ENCODE measurements around the gene UNC5A.

Gene UNC5A

DNA sequence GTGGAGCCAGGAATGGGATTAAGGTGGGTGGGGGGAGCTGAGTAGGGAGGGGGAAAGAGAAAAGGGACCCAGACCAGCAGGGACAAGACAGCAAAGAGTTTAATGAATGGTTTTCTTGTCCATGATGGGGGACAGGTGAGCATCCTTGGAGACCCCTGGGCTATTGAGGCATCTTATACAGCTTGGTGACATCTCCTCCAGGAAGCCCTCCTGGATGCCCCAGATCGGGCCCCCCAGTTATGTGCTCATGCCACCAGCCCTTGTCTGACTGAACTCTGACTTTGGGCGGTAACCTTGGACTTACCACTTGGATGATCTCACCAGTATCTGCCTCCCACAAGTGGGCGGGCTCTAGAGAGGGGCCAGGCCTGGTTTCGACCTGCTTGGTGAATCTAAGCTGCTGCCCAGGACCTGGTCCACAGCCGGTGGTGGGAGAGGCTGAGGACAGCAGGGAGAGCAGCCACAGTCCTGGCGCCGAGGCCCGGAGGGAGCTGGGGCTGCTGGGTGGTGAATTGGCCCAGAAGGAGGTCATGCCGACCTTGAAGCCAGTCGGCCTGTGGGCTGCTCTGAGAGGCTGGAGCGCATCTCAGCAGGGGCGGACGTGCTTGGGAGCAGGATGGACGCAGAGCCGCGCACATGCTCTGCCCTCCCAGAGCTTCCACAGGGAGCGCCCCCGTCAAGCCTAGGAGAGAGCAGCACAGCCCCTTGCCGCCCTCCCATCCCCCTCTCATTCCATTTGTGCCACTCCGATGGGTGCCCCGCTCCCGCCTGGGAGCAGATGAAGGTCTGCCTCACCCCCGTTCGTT, 36.2 kb downstream of the UNC5A start:
- DNase-seq (ENCODE audit: low spot score), result no peak

DNA sequence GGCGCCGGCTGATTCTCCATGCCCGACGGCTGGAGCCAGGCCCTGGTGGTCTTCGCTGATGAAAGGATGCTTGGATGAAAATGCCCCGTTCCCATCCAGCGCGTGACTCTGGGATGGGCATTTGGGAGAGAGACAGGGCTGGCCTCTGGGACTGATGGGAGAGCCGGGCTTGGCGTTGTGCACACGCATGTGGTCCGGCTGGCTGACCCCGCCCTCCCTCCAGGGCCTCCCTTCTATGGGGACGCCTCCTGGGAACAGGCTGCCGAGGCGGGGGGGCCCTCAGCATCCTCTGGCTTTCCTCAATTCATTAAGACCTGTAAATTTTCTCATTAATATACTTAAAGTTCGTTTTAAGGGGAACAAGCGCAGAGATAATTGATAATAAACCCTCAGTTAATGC, 36.8 kb downstream of the UNC5A start:
- DNase-seq (ENCODE audit: low spot score), result no peak

DNA sequence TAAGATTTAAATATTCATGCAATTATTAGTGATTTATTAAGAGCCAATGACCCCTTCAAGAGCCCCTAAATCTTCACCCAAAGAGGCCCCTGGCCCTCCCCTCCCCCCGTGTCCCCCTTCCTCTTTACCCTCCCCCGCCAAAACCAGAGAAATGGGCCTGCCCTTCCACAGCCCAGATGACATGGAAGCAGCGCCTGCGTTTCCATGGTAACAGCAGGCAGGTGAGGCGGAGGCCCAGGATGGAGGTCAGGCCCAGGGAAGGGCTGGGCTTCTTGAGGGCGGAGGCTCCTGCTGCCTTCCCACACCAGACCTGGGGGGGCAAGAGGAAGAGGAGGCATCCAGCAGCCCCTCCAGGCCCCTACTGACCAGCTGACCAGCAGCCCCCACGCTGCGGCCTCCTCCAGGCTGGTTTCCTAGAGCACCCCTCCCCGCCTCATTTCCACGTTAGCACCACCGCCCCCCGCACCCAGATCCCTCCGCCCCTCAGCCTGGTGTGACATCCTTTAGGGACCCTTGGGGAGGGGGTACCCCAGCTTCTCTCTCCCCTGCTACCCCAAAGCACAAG, 37.4 kb downstream of the UNC5A start:
- no peak for DNase-seq (ENCODE audit: low spot score)

DNA sequence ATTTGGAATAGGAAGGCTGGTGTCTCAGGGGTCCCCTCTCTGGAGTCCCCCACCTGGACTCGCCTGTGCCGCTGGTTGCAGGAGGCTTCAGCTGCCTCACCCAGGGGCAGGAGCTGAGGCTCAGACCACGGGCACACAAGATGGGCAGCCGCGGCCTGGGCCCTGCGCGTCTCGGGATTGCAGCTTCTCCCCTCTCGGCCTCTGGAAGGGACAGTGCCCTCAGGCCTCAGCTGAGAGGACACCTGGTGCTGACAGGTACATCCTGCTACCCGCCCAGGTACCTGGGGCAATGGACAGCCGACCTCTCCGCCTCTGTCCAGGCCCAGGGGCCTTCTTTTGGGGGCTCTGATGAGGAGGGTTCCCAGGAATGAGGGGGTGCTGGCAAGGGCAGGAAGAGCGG, 38.3 kb downstream of the UNC5A start:
- no peak for DNase-seq (ENCODE audit: low spot score)

DNA sequence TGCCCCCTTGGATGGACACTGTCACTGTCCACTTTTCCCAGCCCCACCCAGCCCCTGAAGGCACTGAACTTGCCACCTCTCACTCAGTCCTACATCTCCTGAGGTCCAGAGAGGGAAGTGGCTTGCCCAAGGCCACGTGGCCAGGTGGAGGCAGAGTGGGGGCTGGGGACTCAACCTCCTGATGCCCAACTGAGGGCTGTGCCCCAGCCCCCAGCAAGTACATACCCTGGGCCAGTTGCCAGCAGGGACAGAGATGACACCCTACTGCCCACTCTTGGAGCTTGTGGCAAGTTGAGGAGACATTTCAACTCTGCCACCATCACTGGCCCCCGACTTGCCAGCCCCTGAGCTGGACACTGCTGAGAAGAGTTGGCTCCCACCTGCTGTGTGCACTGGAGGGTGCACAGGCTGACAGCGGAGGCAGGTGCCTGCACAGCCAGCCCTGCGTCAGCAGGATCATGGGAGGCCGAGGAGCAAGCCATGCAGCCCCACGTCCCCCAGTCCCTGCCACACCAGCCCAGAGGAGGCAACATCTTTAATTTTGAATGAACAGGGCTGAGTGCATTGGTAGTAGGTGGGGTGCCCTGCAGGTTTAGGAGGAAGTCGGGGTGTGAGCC, 39.4 kb downstream of the UNC5A start:
- no peak for DNase-seq (ENCODE audit: low spot score)

DNA sequence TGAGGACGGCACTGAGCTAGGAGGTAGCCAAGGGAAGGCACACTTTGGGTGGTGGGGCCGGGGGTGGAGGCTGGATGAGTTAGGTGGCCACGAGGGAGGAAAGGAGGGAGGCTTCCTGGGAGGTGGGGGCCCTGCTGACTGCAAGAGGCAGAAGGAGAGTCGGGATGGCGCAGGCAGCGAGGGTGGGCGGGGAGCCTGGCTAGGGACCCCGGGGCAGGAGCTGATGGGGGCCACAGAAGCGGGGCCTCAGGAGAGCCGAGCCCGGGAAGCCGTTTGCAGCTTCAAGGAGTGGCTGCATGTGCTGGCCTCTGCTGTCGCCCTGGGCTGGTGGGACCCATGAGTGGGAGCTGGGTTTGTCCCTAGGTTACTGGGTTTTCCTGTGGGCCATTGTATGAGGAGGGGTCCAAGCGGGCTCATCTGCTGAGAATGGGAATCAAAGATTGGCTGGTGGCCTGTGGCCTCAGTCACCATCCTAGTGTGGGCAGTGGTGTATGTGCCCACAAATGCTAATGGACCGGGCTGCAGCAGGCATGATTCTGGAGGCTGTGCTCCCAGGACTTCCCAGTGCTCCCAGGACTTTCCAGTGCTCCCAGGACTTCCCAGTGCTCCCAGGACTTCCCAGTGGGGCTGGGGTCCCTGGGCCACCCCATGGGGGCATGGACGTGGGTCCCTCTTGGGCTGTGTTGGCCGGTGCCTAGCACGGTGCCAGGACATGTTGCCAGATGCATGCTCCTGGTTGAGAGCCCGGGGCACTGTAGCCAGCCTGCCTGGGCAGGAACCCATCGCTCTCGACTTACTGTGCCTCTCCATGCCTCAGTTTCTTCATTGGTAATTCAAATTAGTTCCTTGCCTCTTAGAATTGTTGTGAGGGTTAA, 40.2 kb downstream of the UNC5A start:
- DNase-seq (ENCODE audit: low spot score), result no peak

DNA sequence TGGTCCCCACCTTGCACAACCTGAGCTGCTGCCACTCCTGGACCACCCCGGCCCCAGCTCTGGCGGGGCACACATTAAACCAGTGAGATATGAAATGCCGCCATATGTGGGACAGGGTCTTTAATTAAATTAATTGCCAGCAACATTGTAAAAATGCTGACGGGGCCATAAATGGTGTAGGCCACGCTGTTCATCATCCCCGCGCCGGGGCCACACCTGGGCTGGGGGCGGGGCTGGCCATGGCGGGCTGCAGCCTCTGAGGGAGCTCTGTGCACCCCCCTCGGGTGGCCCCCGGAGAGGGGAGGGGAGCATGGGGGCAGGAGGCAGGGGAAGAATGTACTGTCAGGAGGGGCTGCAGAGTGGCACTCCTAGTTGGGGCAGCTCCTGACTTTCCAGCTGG, 41.0 kb downstream of the UNC5A start:
- DNase-seq (ENCODE audit: low spot score), result no peak

DNA sequence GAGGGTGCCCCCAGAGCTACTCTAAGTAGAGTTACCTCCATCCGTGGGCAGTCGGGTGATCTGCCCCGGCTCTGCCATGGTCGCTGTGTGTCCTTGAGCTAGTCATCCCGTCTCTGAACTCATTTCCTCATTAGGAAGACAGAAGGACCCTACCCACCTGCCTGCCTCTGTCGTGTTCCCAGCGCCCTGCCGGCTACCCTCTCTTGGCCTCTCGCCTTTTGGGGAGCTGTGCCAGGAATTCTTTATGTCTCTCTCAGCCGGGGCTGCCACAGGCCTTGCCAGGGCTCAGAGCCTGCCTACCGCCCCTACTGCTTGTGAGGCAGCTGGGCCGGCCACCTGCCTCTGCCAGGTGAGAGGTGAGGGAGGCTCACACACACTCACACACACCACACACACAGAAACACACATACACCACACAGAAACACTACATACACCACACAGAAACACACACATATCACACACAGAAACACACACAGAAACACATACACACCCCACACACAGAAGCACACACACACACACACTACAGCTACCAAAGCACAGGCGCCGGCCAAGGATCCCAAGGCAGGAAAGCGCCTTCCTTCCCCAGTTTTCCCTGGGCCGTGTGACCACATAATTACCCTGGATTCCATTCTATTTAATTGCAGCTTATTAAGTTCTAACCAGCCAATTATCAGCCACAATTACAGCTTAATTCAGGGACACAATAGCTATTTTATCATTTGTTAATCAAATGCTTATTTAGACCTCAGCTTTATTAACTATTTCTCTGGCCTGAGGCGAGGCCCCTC, 41.7 kb downstream of the UNC5A start:
- no peak for DNase-seq (ENCODE audit: low spot score)

DNA sequence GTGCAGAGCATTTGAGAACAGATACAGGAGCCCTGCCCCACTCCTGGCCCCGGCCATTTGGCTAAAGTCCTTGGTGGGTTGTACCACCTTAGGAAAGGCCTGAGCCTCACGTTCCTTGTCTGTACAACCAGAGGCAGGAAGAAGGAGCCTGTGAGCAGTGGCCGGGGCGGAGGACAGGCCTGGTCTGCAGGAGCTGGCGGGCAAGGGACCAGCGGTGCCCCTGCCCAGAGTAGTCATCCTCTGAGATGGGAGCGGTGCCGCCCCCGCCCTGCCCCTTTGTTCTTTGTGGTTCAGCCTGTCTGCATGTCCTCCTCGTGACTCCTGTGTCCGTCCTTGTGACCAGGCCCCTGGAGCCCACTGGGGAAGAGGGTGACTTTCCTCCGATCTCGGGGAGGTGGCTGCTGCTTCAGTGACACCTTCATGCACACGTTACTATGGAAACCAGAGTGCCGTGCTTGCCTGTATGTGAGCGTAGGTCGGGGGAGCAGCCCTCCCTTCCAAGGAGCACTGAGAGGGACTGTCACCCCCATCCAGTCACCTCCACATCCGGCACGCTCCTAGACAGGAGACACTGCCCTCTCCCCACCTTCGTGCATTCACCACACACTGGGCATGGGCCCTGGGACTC, 42.9 kb downstream of the UNC5A start:
- no peak for DNase-seq (ENCODE audit: low spot score)

DNA sequence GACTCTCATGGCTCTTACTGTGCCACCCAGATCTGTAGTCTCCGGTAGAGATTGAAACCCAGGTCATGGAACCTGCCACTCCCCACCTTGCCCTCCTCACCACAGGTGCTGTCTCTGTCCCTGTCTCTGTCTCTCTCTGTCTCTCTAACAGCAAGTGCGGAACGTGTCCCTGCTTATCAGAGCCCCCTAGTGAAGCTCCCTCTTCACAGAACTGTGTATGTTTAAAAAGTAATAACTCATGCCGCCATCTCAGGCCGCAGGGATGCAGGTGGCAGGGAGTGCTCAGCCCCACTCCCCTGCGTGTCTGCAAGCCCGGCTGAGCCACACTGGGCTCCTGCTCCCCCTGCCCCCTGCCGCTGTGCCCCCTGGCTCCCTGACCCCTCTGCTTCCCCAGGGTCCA, 43.8 kb downstream of the UNC5A start:
- no peak for DNase-seq (ENCODE audit: low spot score)

DNA sequence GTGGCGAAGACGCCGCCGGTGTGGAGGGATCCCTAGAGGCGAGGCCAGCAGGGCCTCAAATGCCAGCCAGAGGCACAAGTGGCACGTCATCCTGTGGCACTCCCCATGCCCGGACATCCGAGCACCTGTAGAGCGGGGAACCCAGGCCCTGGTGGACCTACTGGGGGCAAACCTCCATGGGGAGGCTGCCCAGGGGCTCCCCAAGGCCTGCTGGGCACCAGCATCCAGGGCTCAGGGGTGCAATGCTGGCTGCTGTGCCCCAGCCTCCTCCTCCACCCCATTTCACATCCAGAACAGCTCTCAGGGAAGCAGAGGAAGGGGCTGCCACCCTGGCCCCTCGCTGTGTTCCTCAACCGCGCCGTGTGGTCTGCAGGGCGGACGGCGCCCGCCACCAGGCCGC, 45.2 kb downstream of the UNC5A start:
- no peak for DNase-seq (ENCODE audit: low spot score)

DNA sequence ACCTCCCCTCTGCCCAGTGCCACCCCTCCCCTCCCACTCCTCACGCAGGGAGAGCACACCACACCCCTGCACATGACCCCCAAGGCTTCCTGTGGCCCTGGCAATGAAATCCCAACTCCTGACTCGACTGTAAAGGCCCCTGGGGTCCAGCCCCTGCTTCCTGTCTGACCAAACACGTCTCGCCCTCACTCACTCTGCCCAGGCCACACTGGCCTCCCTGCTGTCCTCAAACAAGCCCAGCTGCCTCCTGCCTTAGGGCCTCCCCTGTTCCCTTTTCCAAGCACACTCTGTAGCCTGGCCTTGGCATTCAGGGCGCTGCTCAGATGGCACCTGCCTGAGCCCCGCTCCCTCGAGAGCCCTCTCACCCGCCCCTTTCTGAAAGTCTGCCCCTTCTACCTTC, 46.4 kb downstream of the UNC5A start:
- DNase-seq (ENCODE audit: low spot score), result no peak

DNA sequence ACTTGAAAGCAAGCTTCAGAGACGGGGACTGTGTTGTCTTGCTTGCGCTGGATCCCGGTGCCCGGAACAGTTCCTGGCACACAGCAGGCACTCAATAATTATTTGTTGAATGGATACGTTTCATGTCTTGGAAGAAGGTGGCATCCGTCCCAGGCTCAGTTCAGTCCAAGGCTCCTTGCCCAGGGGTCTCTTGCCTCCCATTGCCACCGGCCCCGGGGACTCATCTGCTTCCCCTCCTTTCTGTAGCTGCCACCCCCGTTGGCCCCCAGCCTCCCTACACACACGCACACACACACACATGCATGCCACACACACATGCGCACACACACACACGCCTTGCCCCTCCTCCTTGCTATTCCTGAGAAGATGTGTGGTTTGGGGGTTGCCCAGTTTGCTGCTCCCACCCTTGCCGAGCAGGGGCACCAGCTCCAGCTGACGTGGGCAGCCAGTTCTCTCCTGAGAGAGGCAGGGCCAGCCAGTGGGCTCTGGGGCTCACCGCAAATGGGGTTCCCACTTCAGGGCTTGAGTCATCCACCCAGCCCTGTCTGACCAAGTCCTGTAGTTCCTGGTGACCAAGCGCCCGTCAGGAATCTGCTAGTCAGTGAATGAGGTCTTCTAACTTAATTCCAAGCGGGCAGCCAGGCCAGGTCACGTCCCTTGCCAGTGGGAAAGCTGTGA, 47.0 kb downstream of the UNC5A start:
- no peak for DNase-seq (ENCODE audit: low spot score)

DNA sequence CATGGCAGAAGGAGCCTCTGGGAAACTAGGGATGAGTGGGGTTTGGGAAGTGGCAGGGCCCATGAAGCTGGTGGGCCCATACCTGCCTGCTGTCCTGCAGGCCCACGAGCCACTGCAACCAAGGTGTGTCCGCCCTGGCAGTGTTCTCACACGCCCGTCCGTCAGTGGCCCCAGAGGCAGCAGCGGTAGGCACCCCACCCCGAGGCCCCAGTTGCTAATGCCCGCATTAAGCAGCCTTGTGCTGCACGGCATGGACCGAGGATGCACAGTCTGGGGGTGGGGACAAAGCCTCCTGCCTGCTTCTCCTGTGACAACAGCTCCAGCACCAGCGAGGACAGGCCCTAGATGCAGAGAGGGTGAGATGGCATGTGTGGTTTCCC, 47.5 kb downstream of the UNC5A start:
- DNase-seq (ENCODE audit: low spot score), result no peak

DNA sequence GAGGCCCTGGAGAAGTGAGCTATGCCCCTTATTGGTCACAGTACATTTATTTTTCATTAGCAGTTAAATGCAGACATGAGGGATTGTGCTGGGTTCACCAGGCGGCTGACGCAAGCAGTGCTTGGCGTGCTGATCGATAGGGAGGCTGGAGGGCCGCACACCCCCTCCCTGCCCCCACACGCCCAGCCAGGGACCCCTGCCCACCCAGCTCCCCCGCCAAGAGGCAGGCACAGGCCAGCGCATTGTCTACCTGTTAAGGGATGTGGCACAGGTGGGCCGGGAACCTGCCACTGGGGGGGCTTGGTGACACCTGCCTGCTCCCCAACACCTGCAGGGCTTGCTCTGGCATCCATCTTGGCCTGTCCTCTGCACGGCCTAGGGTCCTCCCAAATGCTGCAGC, 49.6 kb downstream of the UNC5A start:
- DNase-seq (ENCODE audit: low spot score), result no peak

DNA sequence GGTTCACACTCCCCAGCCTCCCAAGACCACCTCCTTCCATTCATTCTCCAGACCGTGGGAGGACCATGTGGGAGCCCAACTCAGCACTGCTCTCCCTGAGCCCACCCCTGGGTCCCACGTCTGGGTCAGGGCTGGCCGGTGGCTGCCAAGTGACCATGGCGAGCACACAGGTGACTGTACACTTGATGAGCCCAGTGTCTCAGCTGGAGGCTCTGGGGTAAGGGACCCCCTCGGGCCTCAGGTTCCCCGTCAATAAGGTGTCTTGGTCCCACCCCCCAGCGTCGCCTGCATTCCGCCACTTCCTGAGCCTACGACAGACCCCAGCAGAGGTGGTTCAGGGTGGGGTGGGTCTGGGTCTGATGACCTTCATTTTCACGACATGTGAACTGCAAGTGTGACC, 50.0 kb downstream of the UNC5A start:
- DNase-seq (ENCODE audit: low spot score), result no peak

DNA sequence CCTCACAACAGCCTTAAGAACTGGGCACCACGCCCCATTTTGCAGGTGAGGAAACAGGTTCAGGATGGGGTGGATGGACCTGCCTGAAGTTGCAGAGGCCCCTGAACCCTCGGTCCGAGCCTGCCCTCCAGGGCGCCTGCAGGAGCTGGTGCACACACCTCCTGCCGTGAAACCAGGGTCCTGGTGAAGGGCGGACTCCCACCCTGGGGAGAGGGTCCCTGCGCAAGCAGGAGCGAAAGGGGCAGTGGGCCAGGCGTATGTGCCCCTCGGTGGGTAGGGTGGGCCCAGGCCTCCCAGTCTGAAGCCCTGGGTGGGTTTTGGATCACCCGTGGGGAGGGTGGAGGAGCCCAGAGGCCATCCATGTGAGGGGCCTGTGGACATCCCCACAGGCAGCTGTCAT, 50.9 kb downstream of the UNC5A start:
- DNase-seq (ENCODE audit: low spot score), result no peak

DNA sequence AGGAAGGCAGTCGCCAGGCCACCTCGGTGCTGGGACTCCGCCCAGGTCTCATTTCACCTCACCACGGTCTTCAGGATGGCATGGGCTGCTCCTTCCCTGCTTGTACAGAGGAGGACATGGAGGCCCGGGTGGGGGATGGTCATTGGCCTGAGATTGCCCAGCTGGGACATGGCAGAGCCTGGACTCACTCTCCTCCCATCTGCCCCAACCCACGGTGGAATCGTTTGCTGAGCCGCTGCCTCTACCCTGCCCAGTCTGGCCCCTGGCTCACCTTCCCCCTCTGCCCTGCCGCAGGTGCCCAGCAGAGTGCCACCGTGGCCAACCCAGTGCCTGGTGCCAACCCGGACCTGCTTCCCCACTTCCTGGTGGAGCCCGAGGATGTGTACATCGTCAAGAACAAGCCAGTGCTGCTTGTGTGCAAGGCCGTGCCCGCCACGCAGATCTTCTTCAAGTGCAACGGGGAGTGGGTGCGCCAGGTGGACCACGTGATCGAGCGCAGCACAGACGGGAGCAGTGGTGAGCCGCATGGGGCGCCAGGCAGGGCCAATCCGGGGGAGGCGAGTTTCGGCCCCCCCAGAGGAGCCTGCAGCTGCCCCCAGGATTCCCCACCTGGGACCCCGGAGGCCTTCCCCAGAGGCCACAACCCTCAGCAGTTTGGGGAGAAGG, 52.1 kb downstream of the UNC5A start:
- no peak for DNase-seq (ENCODE audit: low spot score)

DNA sequence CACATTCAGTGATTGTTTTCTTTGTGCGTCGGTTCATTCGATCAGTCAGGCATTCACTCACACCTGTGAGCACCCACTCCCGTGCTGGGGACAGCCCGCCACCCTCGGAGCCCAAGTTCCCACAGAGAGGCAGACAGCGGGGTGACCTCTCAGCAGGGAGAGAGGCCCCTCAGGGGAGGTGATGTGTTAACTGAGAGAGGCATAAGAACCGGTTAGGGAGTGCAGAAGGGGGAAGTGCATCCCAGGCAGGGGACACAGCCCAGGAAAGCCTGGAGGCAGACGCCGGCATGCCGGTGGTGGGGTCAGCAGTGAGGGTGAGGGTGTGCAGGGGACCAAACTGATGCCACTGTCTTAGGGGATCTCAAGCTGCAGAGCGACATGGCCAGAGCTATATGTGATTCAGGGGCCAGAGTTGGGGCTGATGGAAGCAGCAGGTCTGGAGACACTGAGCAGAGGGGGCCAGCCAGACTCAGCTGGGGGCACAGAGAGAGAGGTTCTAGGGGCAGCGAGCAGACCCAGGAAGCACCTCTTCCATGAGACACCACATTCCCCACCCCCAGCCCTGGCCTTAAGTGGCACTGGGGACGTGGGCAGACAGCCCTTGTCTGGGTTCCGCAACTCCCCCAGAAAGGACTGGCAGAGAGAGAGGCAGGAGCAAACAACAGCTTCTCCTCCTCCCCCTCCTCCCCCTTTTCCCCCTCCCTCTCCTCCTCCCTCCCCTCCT, 52.8 kb downstream of the UNC5A start:
- no peak for DNase-seq (ENCODE audit: low spot score)

DNA sequence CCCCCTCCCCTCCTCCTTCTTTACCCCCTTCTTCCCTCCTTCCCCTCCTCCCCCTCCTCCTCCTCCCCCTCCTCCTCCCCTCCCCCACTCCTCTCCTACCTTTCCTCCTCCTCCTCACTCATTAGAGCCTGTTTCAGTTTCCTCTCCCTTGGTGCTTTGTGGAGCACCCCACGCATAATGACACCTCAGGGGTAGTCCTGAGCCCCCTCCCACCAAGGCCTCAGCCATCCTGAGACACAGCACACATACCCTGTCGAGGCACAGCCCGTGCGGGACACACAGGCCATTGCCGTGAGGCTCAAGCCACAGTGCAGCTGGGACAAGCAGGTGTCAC, 53.4 kb downstream of the UNC5A start:
- no peak for DNase-seq (ENCODE audit: low spot score)
